Mesodermal cell (in vitro differentiated cells): ENCODE measurements around the gene KLHL29.

Experiments
- H3K27ac ChIP-seq: 2 replicates; pipeline ENCODE4 v1.7.0; 2013; ENCODE audit warnings: mild to moderate bottlenecking, low read depth, low read length, moderate library complexity; ENCODE audit not compliant: severe bottlenecking
- H3K36me3 ChIP-seq: 2 replicates; pipeline ENCODE4 v1.7.1; 2013; ENCODE audit warnings: mild to moderate bottlenecking, low read length, moderate library complexity; ENCODE audit not compliant: control insufficient read depth, insufficient read depth
- H3K4me1 ChIP-seq: one replicate; pipeline ENCODE4 v1.7.1; 2013; ENCODE audit warnings: mild to moderate bottlenecking, low read length; ENCODE audit not compliant: insufficient read depth, control insufficient read depth, poor library complexity, severe bottlenecking
- H3K4me3 ChIP-seq: 2 replicates; pipeline ENCODE4 v1.7.0; 2013; ENCODE audit warnings: low read length, control low read depth, mild to moderate bottlenecking; ENCODE audit not compliant: insufficient read depth, poor library complexity, severe bottlenecking; ENCODE audit errors: extremely low read depth
- H3K9me3 ChIP-seq: 2 replicates; pipeline ENCODE4 v1.7.1; 2013; ENCODE audit warnings: mild to moderate bottlenecking, low read length, moderate library complexity; ENCODE audit not compliant: control insufficient read depth
- WGBS, 2 experiments: methylation state at CpG; one replicate each; pipeline ENCODE4 v1.1.5; 2013; ENCODE audit warnings: missing lambda C conversion rate in 2 of 2; ENCODE audit not compliant: insufficient coverage in 2 of 2; 5-methylcytosine and 5-hydroxymethylcytosine counted together

Gene KLHL29

DNA sequence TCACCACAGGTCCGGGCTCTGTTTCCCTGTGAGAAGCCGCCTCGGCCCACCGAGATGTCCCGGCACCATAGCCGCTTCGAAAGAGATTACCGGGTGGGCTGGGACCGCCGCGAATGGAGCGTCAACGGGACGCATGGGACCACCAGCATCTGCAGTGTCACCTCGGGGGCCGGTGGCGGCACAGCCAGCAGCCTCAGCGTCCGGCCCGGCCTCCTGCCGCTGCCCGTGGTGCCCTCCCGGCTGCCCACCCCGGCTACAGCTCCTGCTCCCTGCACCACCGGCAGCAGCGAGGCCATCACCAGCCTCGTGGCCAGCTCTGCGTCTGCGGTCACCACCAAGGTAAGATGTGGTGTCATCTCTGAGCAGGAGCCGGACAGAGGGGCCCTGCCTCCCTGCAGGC is 177.2 kb downstream of the KLHL29 start:
- Histone ChIP-seq H3K4me1 (peaks cover 7% of the 10 kb centered on the region), H3K9me3 (no peaks in the 10 kb centered on the region), H3K27ac (no peak overlapping the region), H3K36me3 (no peaks in the 10 kb centered on the region), H3K4me3 (no peak overlapping the region)
- 96 to 97% methylated on average over 16 to 30 of the region's 30 CpGs for WGBS, 2 experiments

DNA sequence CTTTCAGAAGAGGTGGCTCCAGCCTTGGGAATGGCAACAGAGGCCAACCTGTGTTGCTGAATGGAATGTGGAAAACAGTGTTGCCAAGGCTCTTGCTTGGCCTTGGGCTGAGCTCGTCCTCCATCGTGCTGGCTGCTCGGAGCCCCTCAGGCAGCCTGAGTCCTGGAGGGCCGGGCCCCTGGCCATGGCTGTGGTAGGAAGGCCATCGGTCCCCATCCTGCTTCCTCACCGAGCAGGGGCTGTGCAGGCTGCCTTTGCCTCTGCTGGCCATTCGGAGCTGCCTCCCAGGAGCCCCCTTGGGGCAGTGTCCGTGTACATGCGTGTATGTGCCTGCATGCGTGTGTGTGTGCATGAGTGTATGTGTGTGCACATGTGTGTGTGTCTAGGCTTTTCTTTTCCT is 178.2 kb downstream of the KLHL29 start:
- H3K4me3 ChIP-seq = no peak overlapping the region
- H3K27ac ChIP-seq = no peak overlapping the region
- peaks cover 7% of the 10 kb centered on the region for H3K4me1 ChIP-seq
- no peaks in the 10 kb centered on the region for H3K9me3 ChIP-seq
- WGBS, 2 experiments = 82% methylated on average over 7 to 10 of the region's 10 CpGs
- H3K36me3 ChIP-seq = no peaks in the 10 kb centered on the region

DNA sequence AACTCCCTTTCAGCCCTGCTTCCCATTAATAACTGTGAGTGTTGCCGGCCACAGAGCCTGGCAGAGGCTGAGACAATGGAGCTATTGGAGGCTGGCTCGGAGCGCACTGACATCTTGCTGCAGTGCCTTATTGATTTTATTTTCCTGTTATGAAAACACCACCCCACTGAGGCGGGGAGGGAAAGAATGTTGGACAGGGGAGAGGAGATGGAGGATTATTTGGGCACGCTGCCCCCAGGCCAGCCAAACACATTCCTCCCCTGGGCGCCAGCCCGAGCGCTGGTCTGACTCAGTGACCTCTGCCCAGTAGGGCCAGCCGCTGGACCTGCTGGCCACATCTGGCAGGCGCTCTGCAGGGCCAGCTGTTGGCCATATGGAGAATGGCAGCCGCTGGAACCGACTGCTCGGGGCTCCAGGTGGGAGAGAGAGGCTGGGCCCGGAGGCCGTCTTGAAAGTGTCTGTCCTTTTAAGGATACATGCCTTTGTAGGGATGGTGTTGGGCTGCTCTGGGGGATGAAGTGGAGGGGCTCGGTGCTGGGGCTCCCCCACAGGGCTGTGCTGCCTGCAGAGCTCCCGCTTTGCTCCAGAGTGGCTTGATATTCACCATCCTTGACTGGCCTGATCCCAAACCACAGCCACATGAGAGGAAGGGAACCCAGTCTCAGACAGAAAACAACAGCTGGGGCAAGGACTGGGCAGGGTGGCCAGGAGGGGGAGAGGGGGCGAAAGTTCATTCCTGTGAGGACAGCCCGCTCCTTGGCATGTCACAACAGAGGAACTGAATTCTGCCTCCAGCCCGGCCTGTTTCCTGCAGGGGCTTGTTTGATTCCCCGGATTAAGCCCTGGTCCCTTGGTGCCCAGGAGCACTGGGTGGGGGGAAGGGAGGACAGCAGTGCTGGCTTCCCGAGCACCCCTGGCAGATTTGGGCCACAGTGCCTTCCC is 179.0 kb downstream of the KLHL29 start:
- H3K4me3 ChIP-seq = no peak overlapping the region
- WGBS, 2 experiments = 89 to 91% methylated on average over 15 of the region's 22 CpGs
- H3K27ac ChIP-seq = no peak overlapping the region
- peaks cover 7% of the 10 kb centered on the region for H3K4me1 ChIP-seq
- H3K36me3 ChIP-seq = no peaks in the 10 kb centered on the region
- no peaks in the 10 kb centered on the region for H3K9me3 ChIP-seq

DNA sequence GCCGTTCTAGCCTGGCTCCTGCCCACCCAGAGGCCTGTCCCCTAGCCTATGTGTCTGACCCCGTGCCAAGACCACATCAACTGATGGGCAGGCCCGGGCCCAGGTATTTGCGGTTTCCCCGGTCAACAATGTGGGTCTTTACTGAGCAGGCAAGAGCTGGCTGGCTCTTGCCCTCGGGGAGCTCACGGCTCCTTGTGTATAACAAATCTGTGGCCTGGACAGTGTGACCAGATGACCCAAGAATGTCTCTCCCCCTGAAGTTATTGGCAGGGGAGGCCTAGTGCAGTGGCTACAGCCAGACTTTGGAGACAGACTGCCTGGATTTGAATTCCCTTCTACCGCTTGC is 179.6 kb downstream of the KLHL29 start:
- Histone ChIP-seq H3K4me1 (peaks cover 7% of the 10 kb centered on the region), H3K36me3 (no peaks in the 10 kb centered on the region)

GRCh38 chr2:23565374-23565773 is 180.4 kb downstream of the KLHL29 start:
- Histone ChIP-seq H3K27ac (no peak overlapping the region), H3K4me1 (peaks cover 7% of the 10 kb centered on the region), H3K36me3 (no peaks in the 10 kb centered on the region), H3K9me3 (no peaks in the 10 kb centered on the region), H3K4me3 (no peak overlapping the region)
- 94 to 95% methylated on average over 7 of the region's 9 CpGs for WGBS, 2 experiments

More for the DNA sequence above, 179.6 kb downstream of the KLHL29 start:
- H3K9me3 ChIP-seq = no peaks in the 10 kb centered on the region
- no peak overlapping the region for H3K27ac ChIP-seq
- 90 to 96% methylated on average over 7 of the region's 8 CpGs for WGBS, 2 experiments
- no peak overlapping the region for H3K4me3 ChIP-seq

GRCh38 chr2:23565814-23566213 is 180.8 kb downstream of the KLHL29 start:
- Histone ChIP-seq H3K36me3 (no peaks in the 10 kb centered on the region), H3K4me3 (no peak overlapping the region), H3K4me1 (peaks cover 7% of the 10 kb centered on the region), H3K9me3 (no peaks in the 10 kb centered on the region), H3K27ac (no peak overlapping the region)
- WGBS, 2 experiments = 90 to 94% methylated on average over 3 to 5 of the region's 6 CpGs

GRCh38 chr2:23566241-23567142 is 181.5 kb downstream of the KLHL29 start:
- H3K4me3 ChIP-seq = no peak overlapping the region
- H3K9me3 ChIP-seq = no peaks in the 10 kb centered on the region
- peaks cover 7% of the 10 kb centered on the region for H3K4me1 ChIP-seq
- no peaks in the 10 kb centered on the region for H3K36me3 ChIP-seq
- 90 to 91% methylated on average over 4 of the region's 6 CpGs for WGBS, 2 experiments
- H3K27ac ChIP-seq = no peak overlapping the region

- Histone ChIP-seq H3K36me3 (no peaks in the 10 kb centered on the region), H3K9me3 (no peaks in the 10 kb centered on the region), H3K4me1 (peaks cover 7% of the 10 kb centered on the region), H3K27ac (no peak overlapping the region), H3K4me3 (no peak overlapping the region)
- 88 to 95% methylated on average over 14 of the region's 15 CpGs for WGBS, 2 experiments
These were observed 182.3 kb downstream of the KLHL29 start for GRCh38 chr2:23567161-23567756.

DNA sequence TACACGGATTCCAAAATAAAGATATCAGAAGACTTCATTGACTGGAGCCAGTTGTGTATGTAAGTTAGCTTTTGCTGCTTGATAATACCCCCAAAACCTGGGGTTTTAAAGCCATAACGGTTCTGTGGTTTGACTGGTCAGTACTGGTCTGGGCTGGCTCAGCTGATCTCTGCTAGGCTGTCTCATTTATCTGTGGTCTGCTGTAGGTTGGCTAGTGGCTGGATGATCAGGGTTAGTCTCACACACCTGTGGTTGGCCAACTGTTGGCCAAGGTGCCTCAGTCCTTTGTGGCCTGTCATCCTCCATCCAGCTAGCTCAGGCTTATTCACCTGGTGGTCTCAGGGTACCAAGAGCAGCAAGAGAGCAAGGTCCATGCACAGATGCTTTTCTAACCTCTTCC is 183.2 kb downstream of the KLHL29 start:
- H3K9me3 ChIP-seq = no peaks in the 10 kb centered on the region
- H3K27ac ChIP-seq = no peak overlapping the region
- no peak overlapping the region for H3K4me3 ChIP-seq
- H3K4me1 ChIP-seq = peaks cover 7% of the 10 kb centered on the region
- no peaks in the 10 kb centered on the region for H3K36me3 ChIP-seq
- 88 to 100% methylated on average over 1 to 2 of the region's 2 CpGs for WGBS, 2 experiments

DNA sequence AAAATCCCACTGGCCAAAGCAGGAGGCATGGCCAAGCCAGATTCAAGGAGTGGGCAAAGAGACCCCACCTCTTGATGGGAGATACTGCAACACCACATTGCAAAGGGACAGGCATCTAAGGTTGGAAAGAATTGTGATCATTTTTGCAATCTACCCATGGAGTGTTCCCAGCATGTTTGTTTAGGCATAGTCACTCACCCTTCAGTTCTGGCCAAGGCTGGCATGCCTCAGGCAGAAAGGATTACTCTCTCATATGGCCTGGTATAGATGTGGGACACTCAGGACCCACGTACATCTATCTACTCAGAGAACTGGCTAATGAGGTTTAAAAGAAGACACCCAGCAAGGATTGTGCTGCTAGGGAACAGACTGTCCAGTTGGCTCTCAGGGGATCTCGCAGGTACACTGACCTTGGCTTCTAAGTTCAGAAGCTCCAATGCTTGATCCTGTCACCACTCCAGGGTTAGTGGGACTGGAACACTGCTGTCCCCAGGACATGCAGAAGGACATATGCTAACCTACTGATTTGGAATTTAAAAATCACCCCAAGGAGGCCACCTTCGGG is 183.7 kb downstream of the KLHL29 start:
- Histone ChIP-seq H3K27ac (no peak overlapping the region), H3K9me3 (no peaks in the 10 kb centered on the region), H3K4me3 (no peak overlapping the region), H3K36me3 (no peaks in the 10 kb centered on the region), H3K4me1 (peaks cover 7% of the 10 kb centered on the region)
- WGBS, 2 experiments = 97 to 100% methylated on average over 3 of the region's 3 CpGs
